ENCODE results near the gene RABGAP1L. TPM values are rescaled to one million over a fixed set of nuclear protein-coding genes. Genes with fewer than 3 reads are reported as not detected.

The RABGAP1L gene
- total RNA-seq, 1 experiment from 2014 or later, result 76.9 TPM

GRCh38 chr1:174152427-174152826, 6.9 kb upstream of the RABGAP1L start (continued):
- TF ChIP-seq STAT6 (CRISPR knock-in tag; conservative IDR thresholded peaks at IDR 0.05; ENCODE audit: low read depth) (no peak), MAX (CRISPR knock-in tag; IDR thresholded peaks at IDR 0.05) (no peak), ZBTB43 (CRISPR knock-in tag; IDR thresholded peaks at IDR 0.05) (no peak), NR1H2 (CRISPR knock-in tag; IDR thresholded peaks at IDR 0.05) (no peak), MXD4 (CRISPR knock-in tag; IDR thresholded peaks at IDR 0.05; ENCODE audit: borderline replicate concordance) (no peak), PRRX2 (CRISPR knock-in tag; IDR thresholded peaks at IDR 0.05) (no peak)

- H3K9me3 Mint-ChIP-seq, result peaks cover 7% of the 10 kb centered on the region
- no peak overlapping the region for H3K27ac Mint-ChIP-seq
- H3K4me1 Mint-ChIP-seq, result peaks cover 4% of the 10 kb centered on the region
- ATAC-seq (no peak), DNase-seq (ENCODE audit: low spot score) (no peak)
- ChIA-PET POLR2A (no interaction called here), CTCF (interaction anchor here (0.7 to 2.4 kb wide), 3 partner anchors 38 to 136 kb away, joined by 3 to 8 read pairs (median 4); no protein-coding TSS in a partner anchor)
- no peak overlapping the region for H3K4me3 Mint-ChIP-seq
- peaks cover 5% of the 10 kb centered on the region for H3K36me3 Mint-ChIP-seq
- peaks cover 2% of the 10 kb centered on the region; the same call in 1 of the 2 replicates for H3K27me3 Mint-ChIP-seq (ENCODE audit: low read depth)
- TF ChIP-seq ERG (CRISPR knock-in tag; IDR thresholded peaks at IDR 0.05) (no peak), MLX (CRISPR knock-in tag; IDR thresholded peaks at IDR 0.05) (no peak), ARID4B (CRISPR knock-in tag; IDR thresholded peaks at IDR 0.05; ENCODE audit: borderline replicate concordance) (no peak), ZNF121 (CRISPR knock-in tag; IDR thresholded peaks at IDR 0.05) (no peak), PREB (CRISPR knock-in tag; IDR thresholded peaks at IDR 0.05; ENCODE audit: borderline replicate concordance) (no peak), ZBTB21 (CRISPR knock-in tag; IDR thresholded peaks at IDR 0.05; ENCODE audit: borderline replicate concordance) (no peak), ZNF232 (CRISPR knock-in tag; IDR thresholded peaks at IDR 0.05) (no peak), FOXP1 (CRISPR knock-in tag; IDR thresholded peaks at IDR 0.05; ENCODE audit: borderline replicate concordance) (no peak), ZNF281 (CRISPR knock-in tag; IDR thresholded peaks at IDR 0.05) (no peak), ELF4 (CRISPR knock-in tag; IDR thresholded peaks at IDR 0.05; ENCODE audit: low read depth) (no peak), ZBTB43 (CRISPR knock-in tag; IDR thresholded peaks at IDR 0.05) (no peak), IRF1 (CRISPR knock-in tag; IDR thresholded peaks at IDR 0.05) (no peak)
These were observed 6.1 kb upstream of the RABGAP1L start for GRCh38 chr1:174153085-174153824.
